Neural progenitor cell (in vitro differentiated cells): Measurements from ENCODE around the gene POLN. TPM values are rescaled to one million over a fixed set of nuclear protein-coding genes. Genes with fewer than 3 reads are reported as not detected.

ENCODE experiments used
- DNase-seq: peaks from one replicate; pipeline ENCODE4 v3.0.0-alpha.2; 2016; ENCODE audit warnings: low spot score
- H2AFZ ChIP-seq: fragments of 200-600 bp; sonication (generic); replicated peaks from 2 replicates; pipeline ENCODE4 v1.6.1; 2016; ENCODE audit warnings: antibody characterized with exemption
- H3F3A ChIP-seq: fragments of 200-600 bp; sonication (generic); 2 replicates; pipeline ENCODE4 v1.6.1; 2016; ENCODE audit warnings: antibody characterized with exemption, low read depth
- H3K27ac ChIP-seq: fragments of 200-600 bp; sonication (generic); 2 replicates; pipeline ENCODE4 v1.5.1; 2016; ENCODE audit warnings: mild to moderate bottlenecking
- H3K27me3 ChIP-seq: fragments of 200-600 bp; sonication (generic); 2 replicates; pipeline ENCODE4 v1.6.1; 2016; ENCODE audit warnings: mild to moderate bottlenecking, moderate library complexity
- H3K36me3 ChIP-seq: fragments of 200-600 bp; sonication (generic); 2 replicates; pipeline ENCODE4 v1.5.1; 2016
- H3K4me1 ChIP-seq: fragments of 200-600 bp; sonication (generic); 2 replicates; pipeline ENCODE4 v1.6.1; 2016; ENCODE audit warnings: mixed run types
- H3K4me2 ChIP-seq: fragments of 200-600 bp; sonication (generic); 2 replicates; pipeline ENCODE4 v1.6.1; 2016
- H3K4me3 ChIP-seq: fragments of 200-600 bp; sonication (generic); 2 replicates; pipeline ENCODE4 v1.5.1; 2016
- H3K79me2 ChIP-seq: fragments of 200-600 bp; sonication (generic); 2 replicates; pipeline ENCODE4 v1.6.1; 2016; ENCODE audit warnings: low read depth
- H3K9ac ChIP-seq: fragments of 200-600 bp; sonication (generic); 2 replicates; pipeline ENCODE4 v1.6.1; 2016
- H3K9me3 ChIP-seq: fragments of 200-600 bp; sonication (generic); 2 replicates; pipeline ENCODE4 v1.5.1; 2016; ENCODE audit warnings: low read depth
- H4K20me1 ChIP-seq: fragments of 200-600 bp; sonication (generic); 2 replicates; pipeline ENCODE4 v1.6.1; 2016; ENCODE audit warnings: low read depth
- H3K27ac Mint-ChIP-seq: 3 replicates; pipeline ENCODE4 v1.8.0; 2021; ENCODE audit warnings: mixed read lengths
- H3K27me3 Mint-ChIP-seq: 2 replicates; pipeline ENCODE4 v1.8.0; 2022; ENCODE audit warnings: low read depth, mild to moderate bottlenecking, inconsistent platforms, moderate library complexity, mixed read lengths; ENCODE audit not compliant: insufficient read depth
- H3K36me3 Mint-ChIP-seq: 3 replicates; pipeline ENCODE4 v1.8.0; 2021; ENCODE audit warnings: mixed read lengths
- H3K4me1 Mint-ChIP-seq: 3 replicates; pipeline ENCODE4 v1.8.0; 2021; ENCODE audit warnings: mixed read lengths
- H3K4me3 Mint-ChIP-seq: 3 replicates; pipeline ENCODE4 v1.8.0; 2021; ENCODE audit warnings: mild to moderate bottlenecking, moderate library complexity, mixed read lengths
- H3K9me3 Mint-ChIP-seq: 3 replicates; pipeline ENCODE4 v1.8.0; 2020; ENCODE audit warnings: mixed read lengths
- EZH2 ChIP-seq: fragments of 200-600 bp; sonication (generic); IDR thresholded peaks from 2 replicates; pipeline ENCODE4 v1.6.1; 2017; ENCODE audit warnings: antibody characterized with exemption, mild to moderate bottlenecking, moderate library complexity
- EZH2phosphoT487 ChIP-seq: fragments of 200-600 bp; sonication (generic); IDR thresholded peaks from 2 replicates; pipeline ENCODE4 v1.6.1; 2017; ENCODE audit warnings: antibody characterized with exemption
- total RNA-seq: library from RNA; depleted of rRNA; stranded (reverse); fragments of >200 nt; gene quantifications from 2 replicates; pipeline ENCODE4 v1.2.3, GENCODE V29; 2015; ENCODE audit warnings: low replicate concordance
- TF ChIP-seq, protein P1 (sequence below): fragments of 200-600 bp; sonication (generic); IDR thresholded peaks from 2 replicates; pipeline ENCODE4 v1.5.1; 2017; ENCODE audit warnings: antibody characterized with exemption, mild to moderate bottlenecking

POLN gene
- total RNA-seq, 1 donor from 2014 or later = 1.7 TPM

DNA sequence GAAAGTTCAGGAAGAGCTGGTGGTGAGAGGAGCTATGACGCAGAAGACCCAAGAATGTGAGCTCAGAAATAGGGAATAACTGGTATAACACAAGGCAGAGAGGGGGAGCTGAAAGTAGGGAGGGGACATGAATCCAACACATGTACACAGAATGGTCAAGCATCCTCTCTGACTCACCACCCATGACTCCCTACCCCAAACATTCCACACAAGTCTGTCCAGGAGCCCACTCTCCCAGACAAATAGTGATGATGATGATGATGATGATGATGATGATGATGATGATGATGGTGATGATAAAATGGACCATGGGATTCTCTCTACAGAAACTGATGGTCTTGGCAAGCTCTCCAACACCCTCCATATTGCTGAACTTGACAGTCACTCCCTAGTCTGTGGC lies 136.4 kb downstream of the POLN start:
- no peak overlapping the region for H2AFZ ChIP-seq
- no peaks in the 10 kb centered on the region for H3K36me3 ChIP-seq
- H3K27ac Mint-ChIP-seq = no peak overlapping the region
- peaks cover 4% of the 10 kb centered on the region for H3K27me3 Mint-ChIP-seq
- no peaks in the 10 kb centered on the region for H3K79me2 ChIP-seq
- H3K4me3 ChIP-seq = no peak overlapping the region
- H3K27ac ChIP-seq = no peak overlapping the region
- peaks cover 6% of the 10 kb centered on the region for H3K36me3 Mint-ChIP-seq
- peaks cover 22% of the 10 kb centered on the region for H3K9me3 Mint-ChIP-seq
- H3K4me3 Mint-ChIP-seq = no peak overlapping the region
- H3K9me3 ChIP-seq = no peaks in the 10 kb centered on the region
- no peak overlapping the region for H3K9ac ChIP-seq
- H3K27me3 ChIP-seq = peaks cover 25% of the 10 kb centered on the region
- H3K4me2 ChIP-seq = no peak overlapping the region
- H4K20me1 ChIP-seq = no peaks in the 10 kb centered on the region
- no peaks in the 10 kb centered on the region for H3K4me1 ChIP-seq
- TF ChIP-seq EZH2 (no peak), EZH2phosphoT487 (no peak)
- TF ChIP-seq, protein P1, sequence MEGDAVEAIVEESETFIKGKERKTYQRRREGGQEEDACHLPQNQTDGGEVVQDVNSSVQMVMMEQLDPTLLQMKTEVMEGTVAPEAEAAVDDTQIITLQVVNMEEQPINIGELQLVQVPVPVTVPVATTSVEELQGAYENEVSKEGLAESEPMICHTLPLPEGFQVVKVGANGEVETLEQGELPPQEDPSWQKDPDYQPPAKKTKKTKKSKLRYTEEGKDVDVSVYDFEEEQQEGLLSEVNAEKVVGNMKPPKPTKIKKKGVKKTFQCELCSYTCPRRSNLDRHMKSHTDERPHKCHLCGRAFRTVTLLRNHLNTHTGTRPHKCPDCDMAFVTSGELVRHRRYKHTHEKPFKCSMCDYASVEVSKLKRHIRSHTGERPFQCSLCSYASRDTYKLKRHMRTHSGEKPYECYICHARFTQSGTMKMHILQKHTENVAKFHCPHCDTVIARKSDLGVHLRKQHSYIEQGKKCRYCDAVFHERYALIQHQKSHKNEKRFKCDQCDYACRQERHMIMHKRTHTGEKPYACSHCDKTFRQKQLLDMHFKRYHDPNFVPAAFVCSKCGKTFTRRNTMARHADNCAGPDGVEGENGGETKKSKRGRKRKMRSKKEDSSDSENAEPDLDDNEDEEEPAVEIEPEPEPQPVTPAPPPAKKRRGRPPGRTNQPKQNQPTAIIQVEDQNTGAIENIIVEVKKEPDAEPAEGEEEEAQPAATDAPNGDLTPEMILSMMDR = no peak
- no peaks in the 10 kb centered on the region for H3F3A ChIP-seq
- no peaks in the 10 kb centered on the region for H3K4me1 Mint-ChIP-seq
- no peak for DNase-seq

DNA sequence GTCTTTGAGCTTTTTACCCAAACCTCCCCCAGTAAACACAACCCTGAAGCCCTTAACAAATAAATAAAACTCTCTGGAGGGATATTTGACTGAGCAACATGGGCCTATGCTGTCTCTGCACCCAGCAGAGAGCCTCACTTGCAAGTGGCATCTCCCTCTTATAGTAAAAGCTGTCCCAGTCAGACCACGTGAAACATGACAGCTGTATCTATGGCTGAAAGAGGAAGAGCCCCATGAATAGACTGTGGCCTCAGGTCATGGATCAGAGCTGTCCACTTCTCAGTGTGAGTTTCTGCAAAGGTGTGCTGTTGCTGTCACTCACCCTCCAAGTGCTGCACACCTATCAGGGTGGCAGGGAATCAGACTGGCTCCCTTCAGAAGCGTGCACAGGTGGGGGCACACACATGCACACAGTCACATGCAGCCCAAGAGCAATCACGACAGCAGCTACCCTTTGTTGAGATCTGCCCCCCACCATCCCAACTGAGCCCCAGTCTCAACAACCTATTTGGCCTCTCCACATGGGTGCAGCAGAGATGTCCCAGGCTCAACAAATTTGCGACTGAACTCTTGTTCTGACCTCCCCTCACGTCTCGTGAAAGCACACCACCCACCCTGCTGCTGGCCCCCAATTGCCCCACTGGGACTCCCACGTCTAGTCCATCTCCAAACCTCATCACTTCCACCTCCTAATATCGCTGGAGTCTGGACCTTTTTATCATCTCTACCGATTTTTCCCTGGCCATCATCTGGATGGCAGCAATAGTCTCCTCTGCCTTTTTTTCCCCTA lies 137.2 kb downstream of the POLN start:
- no peaks in the 10 kb centered on the region for H3K4me1 ChIP-seq
- H2AFZ ChIP-seq = no peak overlapping the region
- DNase-seq = no peak
- H3K36me3 ChIP-seq = no peaks in the 10 kb centered on the region
- no peak overlapping the region for H3K4me2 ChIP-seq
- H3K4me3 ChIP-seq = no peak overlapping the region
- peaks cover 24% of the 10 kb centered on the region for H3K27me3 ChIP-seq
- Mint-ChIP-seq H3K9me3 (peaks cover 22% of the 10 kb centered on the region), H3K4me1 (no peaks in the 10 kb centered on the region), H3K36me3 (peaks cover 6% of the 10 kb centered on the region), H3K27me3 (peaks cover 4% of the 10 kb centered on the region), H3K4me3 (no peak overlapping the region), H3K27ac (no peak overlapping the region)
- no peaks in the 10 kb centered on the region for H3K9me3 ChIP-seq
- TF ChIP-seq EZH2phosphoT487 (no peak), EZH2 (no peak)
- TF ChIP-seq, protein P1 = no peak
- H3K27ac ChIP-seq = no peak overlapping the region
- no peaks in the 10 kb centered on the region for H3K79me2 ChIP-seq
- no peaks in the 10 kb centered on the region for H3F3A ChIP-seq
- H3K9ac ChIP-seq = no peak overlapping the region
- H4K20me1 ChIP-seq = no peaks in the 10 kb centered on the region

DNA sequence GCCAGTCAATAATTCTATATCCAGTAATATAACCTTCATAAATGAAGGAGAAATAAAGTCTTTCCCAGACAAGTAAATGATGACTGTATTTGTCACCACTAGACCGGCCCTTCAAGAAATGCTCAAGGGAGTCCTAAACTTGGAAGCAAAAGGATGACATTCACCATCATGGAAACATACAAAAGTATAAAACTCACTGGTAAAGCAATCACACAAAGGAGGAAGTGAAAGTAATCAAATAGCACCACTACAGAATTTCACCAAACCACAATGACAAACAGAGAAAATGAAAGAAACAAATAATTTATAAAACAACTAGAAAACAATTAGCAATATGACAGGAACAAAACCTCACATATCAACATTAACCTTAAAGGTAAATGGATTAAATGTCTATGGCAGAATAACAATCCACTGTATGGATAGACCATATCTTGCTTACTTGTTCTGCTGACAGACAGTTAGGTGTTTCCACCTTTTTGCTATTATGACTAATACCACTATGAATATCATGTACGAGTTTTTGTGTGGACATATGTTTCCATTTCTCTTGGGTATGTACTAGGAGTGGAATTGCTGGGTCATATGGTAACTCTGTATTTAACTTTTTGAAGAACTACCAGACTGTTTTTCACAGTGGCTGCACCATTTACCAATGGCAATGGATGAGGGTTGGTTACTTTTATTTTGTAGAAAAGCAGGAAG lies 137.9 kb downstream of the POLN start:
- H3K9me3 Mint-ChIP-seq = peaks cover 22% of the 10 kb centered on the region
- Histone ChIP-seq H3K9ac (no peak overlapping the region), H3F3A (no peaks in the 10 kb centered on the region), H3K79me2 (no peaks in the 10 kb centered on the region), H3K4me3 (no peak overlapping the region), H3K36me3 (no peaks in the 10 kb centered on the region), H3K4me2 (no peak overlapping the region), H2AFZ (no peak overlapping the region), H3K9me3 (no peaks in the 10 kb centered on the region), H3K27me3 (peaks cover 16% of the 10 kb centered on the region), H4K20me1 (no peaks in the 10 kb centered on the region), H3K4me1 (no peaks in the 10 kb centered on the region), H3K27ac (no peak overlapping the region)
- H3K4me3 Mint-ChIP-seq = no peak overlapping the region
- TF ChIP-seq, protein P1 = no peak
- TF ChIP-seq EZH2phosphoT487 (no peak), EZH2 (no peak)
- no peak for DNase-seq
- peaks cover 6% of the 10 kb centered on the region for H3K36me3 Mint-ChIP-seq
- H3K27ac Mint-ChIP-seq = no peak overlapping the region
- H3K27me3 Mint-ChIP-seq = peaks cover 3% of the 10 kb centered on the region
- H3K4me1 Mint-ChIP-seq = no peaks in the 10 kb centered on the region
